Measurements from ENCODE around the gene RAP1A. TPM values are rescaled to one million over a fixed set of nuclear protein-coding genes. Genes with fewer than 3 reads are reported as not detected.

Gene RAP1A
- total RNA-seq, 4 donors from 2014 or later: 171 to 325 (median 216) TPM

- 48% methylated on average over 3 of the region's 3 CpGs for WGBS
- H3K27ac ChIP-seq (replicated peaks in 1 of 4): no peak overlapping the region
- H3K27me3 ChIP-seq: no peaks in the 10 kb centered on the region
- H3K4me1 ChIP-seq: peaks cover 25 to 35% (median 31%) of the 10 kb centered on the region in 4 donors
- TF ChIP-seq CTCF (IDR thresholded peaks at IDR 0.05) (no peak), EP300 (IDR thresholded peaks at IDR 0.05) (no peak), POLR2A (IDR thresholded peaks at IDR 0.05; ENCODE audit: low read depth) (no peak), POLR2AphosphoS5 (IDR thresholded peaks at IDR 0.05) (no peak)
- intact Hi-C loops (cut with DNase I): no loop called here
- H3K36me3 ChIP-seq: peaks cover 0 to 31% (median 16%) of the 10 kb centered on the region in 4 donors
- H3K9me3 ChIP-seq: no peaks in the 10 kb centered on the region
- no peak for DNase-seq (ENCODE audit: extremely low spot score)
- H3K4me3 ChIP-seq: no peak overlapping the region
Measured at GRCh38 chr1:111716333-111716732, 96.7 kb downstream of the RAP1A start.

- no peaks in the 10 kb centered on the region for H3K9me3 ChIP-seq
- no peak overlapping the region for H3K27ac ChIP-seq (replicated peaks in 1 of 4)
- intact Hi-C loops (cut with DNase I): no loop called here
- DNase-seq (ENCODE audit: extremely low spot score): no peak
- no peak overlapping the region for H3K4me3 ChIP-seq
- WGBS: 96% methylated on average over 2 of the region's 2 CpGs
- TF ChIP-seq POLR2AphosphoS5 (IDR thresholded peaks at IDR 0.05) (no peak), POLR2A (IDR thresholded peaks at IDR 0.05; ENCODE audit: low read depth) (no peak)
- H3K36me3 ChIP-seq: peaks cover 0 to 21% (median 11%) of the 10 kb centered on the region in 4 donors
- H3K4me1 ChIP-seq: peaks cover 36 to 46% (median 42%) of the 10 kb centered on the region in 4 donors
- H3K27me3 ChIP-seq: no peaks in the 10 kb centered on the region
Measured at GRCh38 chr1:111717450-111717849, 97.9 kb downstream of the RAP1A start.

GRCh38 chr1:111719135-111719534, 99.5 kb downstream of the RAP1A start:
- no peaks in the 10 kb centered on the region for H3K9me3 ChIP-seq
- H3K4me1 ChIP-seq: peaks cover 43 to 52% (median 45%) of the 10 kb centered on the region in 4 donors
- WGBS: 94% methylated on average over 5 of the region's 5 CpGs
- no peaks in the 10 kb centered on the region for H3K27me3 ChIP-seq
- peak overlapping the region in 2 of 4 donors; percentile 34 to 52 for H3K27ac ChIP-seq (replicated peaks in 1 of 4)
- TF ChIP-seq EP300 (IDR thresholded peaks at IDR 0.05) (no peak), POLR2A (IDR thresholded peaks at IDR 0.05; ENCODE audit: low read depth) (no peak), CTCF (IDR thresholded peaks at IDR 0.05) (no peak), POLR2AphosphoS5 (IDR thresholded peaks at IDR 0.05) (peak in 1 of 2 donors; percentile 34)
- DNase-seq (ENCODE audit: extremely low spot score): no peak
- no peak overlapping the region for H3K4me3 ChIP-seq
- intact Hi-C loops (cut with DNase I): no loop called here
- H3K36me3 ChIP-seq: peaks cover 0 to 14% (median 11%) of the 10 kb centered on the region in 4 donors

GRCh38 chr1:111719674-111720132, 100.1 kb downstream of the RAP1A start:
- H3K36me3 ChIP-seq: peaks cover 0 to 14% (median 11%) of the 10 kb centered on the region in 4 donors
- no peaks in the 10 kb centered on the region for H3K9me3 ChIP-seq
- H3K27ac ChIP-seq (replicated peaks in 1 of 4): peak overlapping the region in 3 of 4 donors; percentile 26 to 52 (median 34)
- WGBS: 40% methylated on average over 4 of the region's 4 CpGs
- peaks cover 44 to 52% (median 47%) of the 10 kb centered on the region in 4 donors for H3K4me1 ChIP-seq
- TF ChIP-seq EP300 (IDR thresholded peaks at IDR 0.05): no peak
- no peak for TF ChIP-seq CTCF (IDR thresholded peaks at IDR 0.05)
- TF ChIP-seq POLR2AphosphoS5 (IDR thresholded peaks at IDR 0.05): no peak
- no peak for TF ChIP-seq POLR2A (IDR thresholded peaks at IDR 0.05; ENCODE audit: low read depth)
- DNase-seq (ENCODE audit: extremely low spot score): no peak
- H3K27me3 ChIP-seq: no peaks in the 10 kb centered on the region
- intact Hi-C loops (cut with DNase I): no loop called here
- H3K4me3 ChIP-seq: no peak overlapping the region

- Histone ChIP-seq H3K27ac (replicated peaks in 1 of 4) (peak overlapping the region; percentile 26 to 52 (median 38)), H3K9me3 (no peaks in the 10 kb centered on the region), H3K4me3 (no peak overlapping the region), H3K27me3 (no peaks in the 10 kb centered on the region), H3K36me3 (peaks cover 0 to 14% (median 11%) of the 10 kb centered on the region in 4 donors), H3K4me1 (peaks cover 46 to 53% (median 51%) of the 10 kb centered on the region in 4 donors)
- no peak for TF ChIP-seq EP300 (IDR thresholded peaks at IDR 0.05)
- no peak for TF ChIP-seq CTCF (IDR thresholded peaks at IDR 0.05)
- TF ChIP-seq POLR2AphosphoS5 (IDR thresholded peaks at IDR 0.05): peak in 1 of 2 donors; percentile 16
- intact Hi-C loops (cut with DNase I): no loop called here
- DNase-seq (ENCODE audit: extremely low spot score): no peak
- 53% methylated on average over 6 of the region's 7 CpGs for WGBS
Measured at GRCh38 chr1:111720274-111720976, 100.8 kb downstream of the RAP1A start.

All from esophagus muscularis mucosa (tissue), 4 donors.